ENCODE data around the gene ADM5. TPM values are rescaled to one million over a fixed set of nuclear protein-coding genes. Genes with fewer than 3 reads are reported as not detected.

Gene ADM5
- total RNA-seq (under 1 TPM; 0.16 to 0.74 (median 0.47) TPM), polyA plus RNA-seq (1 to 10 TPM; 1.1 to 1.6 TPM)
- long read RNA-seq, donor 1, partial matches to known transcripts, result 0 of 2 reads
- long read RNA-seq, donor 1, other reads (novel, unspliced or antisense), result 0 of 2 reads
- long read RNA-seq, donor 2, result 0 reads
- long read RNA-seq, donor 3, result 0 reads

GRCh38 chr19:49689133-49690078 is at the start of gene ADM5:
Gene ADM5, plus strand, starts transcription at chr19:49689594. Its CDS starts 244 bp downstream, at chr19:49689838.
- peak within 1 kb of the TSS; percentile 32 to 66 (median 56) for H3K4me3 ChIP-seq
- peak within 1 kb of the TSS; percentile 64 to 84 (median 77) for H3K27ac ChIP-seq
- ATAC-seq (peak; percentile 26 to 63 (median 52)), DNase-seq (peak in 1 of 2 donors; percentile 54)
- H3K4me1 ChIP-seq, result peaks cover 6 to 71% (median 48%) of the 10 kb centered on the region in 9 donors
- TF ChIP-seq CTCF (IDR thresholded peaks at IDR 0.05), result peak; percentile 18 to 76 (median 56)
- 25 to 29% methylated on average over 54 of the region's 54 CpGs for WGBS, 2 donors
- H3K9me3 ChIP-seq, result no peaks in the 10 kb centered on the region
- peaks cover 0 to 40% (median 9%) of the 10 kb centered on the region in 7 donors for H3K27me3 ChIP-seq
- H3K36me3 ChIP-seq, result peaks cover 0 to 37% (median 14%) of the 10 kb centered on the region in 9 donors
- intact Hi-C loops (cut with DNase I), result loop anchor here in 2 of 10 donors (5.0 to 10.0 kb wide), 2 partner anchors 113 to 115 kb away; no protein-coding TSS in a partner anchor

GRCh38 chr19:49640113-49640898 is 49.1 kb upstream of the ADM5 start, which contains the start of gene RRAS:
Gene RRAS, minus strand, starts transcription at chr19:49640143. Its CDS starts 45 bp downstream, at chr19:49640098.
- ATAC-seq (peak; percentile 68 to 84 (median 78)), DNase-seq (peak; percentile 98 to 100)
- H3K4me3 ChIP-seq, result peak within 1 kb of the TSS; percentile 47 to 95 (median 88)
- WGBS, 2 donors, result 0% methylated on average over 50 to 51 of the region's 51 CpGs
- H3K9me3 ChIP-seq, result no peaks in the 10 kb centered on the region
- peaks cover 2 to 75% (median 62%) of the 10 kb centered on the region in 9 donors for H3K4me1 ChIP-seq
- H3K27ac ChIP-seq, result peak within 1 kb of the TSS; percentile 96 to 100 (median 99)
- peaks cover 0 to 22% (median under 1%) of the 10 kb centered on the region in 9 donors for H3K36me3 ChIP-seq
- H3K27me3 ChIP-seq, result no peaks in the 10 kb centered on the region
- TF ChIP-seq CTCF (IDR thresholded peaks at IDR 0.05), result no peak
- intact Hi-C loops (cut with DNase I), result loop anchor here in 4 of 10 donors (1.0 to 2.0 kb wide), 4 partner anchors 36 to 50 kb away; partner anchors contain the start of genes PRR12 (in 2 of the 4) and PRMT1 (in 1 of the 4)

GRCh38 chr19:49641688-49642491 is 47.5 kb upstream of the ADM5 start, which contains the start of gene SCAF1:
Gene SCAF1, plus strand, starts transcription at chr19:49642209. Its CDS starts 2,818 bp downstream, at chr19:49645027.
- no peaks in the 10 kb centered on the region for H3K27me3 ChIP-seq
- peak; percentile 99 for DNase-seq
- H3K9me3 ChIP-seq, result no peaks in the 10 kb centered on the region
- H3K36me3 ChIP-seq, result peaks cover 0 to 22% (median 6%) of the 10 kb centered on the region in 9 donors
- peak within 1 kb of the TSS; percentile 79 to 95 (median 89) for H3K4me3 ChIP-seq
- TF ChIP-seq CTCF (IDR thresholded peaks at IDR 0.05), result no peak
- peak; percentile 75 to 88 (median 82) for ATAC-seq
- intact Hi-C loops (cut with DNase I), result loop anchor here in 2 of 10 donors (2.0 kb wide), 2 partner anchors 35 to 51 kb away; partner anchors contain the start of genes PRR12 (in 2 of the 2) and PRMT1 (in 1 of the 2)
- H3K4me1 ChIP-seq, result peaks cover 4 to 65% (median 54%) of the 10 kb centered on the region in 9 donors
- 0 to 1% methylated on average over 79 of the region's 87 CpGs for WGBS, 2 donors
- peak within 1 kb of the TSS; percentile 96 to 100 (median 99) for H3K27ac ChIP-seq

Data from heart right ventricle (tissue), 16 donors.